Psoas muscle (tissue), 8 donors: Measurements from ENCODE around the gene NAV2. TPM values are rescaled to one million over a fixed set of nuclear protein-coding genes. Genes with fewer than 3 reads are reported as not detected.
A peak's percentile ranks its signal among the peaks of the same experiment; 100 is the strongest.

Source experiments
- ATAC-seq, 4 donors: fragments of 200-7000 bp; cut with Tn5 transposase; one replicate each; pipeline ENCODE4 v1.9.1; 2020; ENCODE audit warnings: moderate library complexity in 3 of 4, mild to moderate bottlenecking in 2 of 4
- DNase-seq, 2 donors: peaks; one replicate each; pipeline ENCODE4 v3.0.0-alpha.2; 2020
- H3K27ac ChIP-seq: fragments of 200-600 bp; one replicate; pipeline ENCODE4 v1.8.0; 2022
- H3K27me3 ChIP-seq, 3 donors: fragments of 200-600 bp in 1 of 3; one replicate each; pipeline versions ENCODE4 v1.6.1 to v1.8.0; 2013 to 2022; ENCODE audit warnings: low read length in 2 of 3, mild to moderate bottlenecking in 2 of 3, moderate library complexity in 1 of 3; ENCODE audit not compliant: insufficient read depth in 3 of 3
- H3K36me3 ChIP-seq, 2 donors: fragments of 200-600 bp in 1 of 2; one replicate each; pipeline versions ENCODE4 v1.6.1 to v1.8.0; 2013 to 2022; ENCODE audit warnings: low read depth in 1 of 2, mild to moderate bottlenecking in 1 of 2, moderate library complexity in 1 of 2; ENCODE audit not compliant: insufficient read depth in 1 of 2
- H3K4me1 ChIP-seq: fragments of 200-600 bp; one replicate; pipeline ENCODE4 v1.8.0; 2022
- H3K4me3 ChIP-seq: fragments of 200-600 bp; one replicate; pipeline ENCODE4 v1.8.0; 2022; ENCODE audit warnings: mild to moderate bottlenecking
- H3K9me3 ChIP-seq: fragments of 200-600 bp; one replicate; pipeline ENCODE4 v1.8.0; 2022
- WGBS, 3 donors: extraction: QIAGEN DNeasy Blood & Tissue Kit; methylation state at CpG; one replicate each; pipeline versions ENCODE4 v1.1.6 to v1.1.7; 2013; 5-methylcytosine and 5-hydroxymethylcytosine counted together
- intact Hi-C, 2 donors: fragments of 100-400 bp; cut with DNase I; formaldehyde crosslinking; loops; one replicate each; pipeline versions ENCODE4 v1.11.0 to v1.14.2; 2022
- polyA plus RNA-seq, 3 donors: library from polyadenylated mRNA; stranded (reverse); fragments of 200-250 nt; gene quantifications; one replicate each; pipeline ENCODE4 v1.2.3, GENCODE V29; 2013
- total RNA-seq, 4 donors: library from RNA; stranded (reverse); fragmentation: NEBNext Ultra II Directional in 2 of 4; extraction: Animal tissue kit (Norgen Biotek cat#: 25700) in 2 of 4; gene quantifications; one replicate each; pipeline versions ENCODE4 v1.2.1 to v1.2.4, GENCODE V29; 2021 to 2023
- TF ChIP-seq, protein P1 (sequence below): fragments of 200-600 bp; IDR thresholded peaks from one replicate; pipeline ENCODE4 v1.8.0; 2022; ENCODE audit warnings: antibody characterized with exemption
- donor health status: healthy with polysubstance abuse.
- donor health status: DM: no; HTN: no; CAD: no; lungs with moderate emphysema.
- donor health status: Bipolar disorder and iron deficiency.
- donor health status: healthy.
- donor health status: DM: yes; HTN: yes; CAD: no.
- donor health status: DM: no; HTN: no; CAD: no.
- donor health status: DM: no; HTN: no; CAD: no.
- donor health status: DM: yes; HTN: yes; CAD: no.

NAV2 gene
- total and polyA plus RNA-seq, 7 donors = 0.68 to 21.8 (median 2.9) TPM

DNA sequence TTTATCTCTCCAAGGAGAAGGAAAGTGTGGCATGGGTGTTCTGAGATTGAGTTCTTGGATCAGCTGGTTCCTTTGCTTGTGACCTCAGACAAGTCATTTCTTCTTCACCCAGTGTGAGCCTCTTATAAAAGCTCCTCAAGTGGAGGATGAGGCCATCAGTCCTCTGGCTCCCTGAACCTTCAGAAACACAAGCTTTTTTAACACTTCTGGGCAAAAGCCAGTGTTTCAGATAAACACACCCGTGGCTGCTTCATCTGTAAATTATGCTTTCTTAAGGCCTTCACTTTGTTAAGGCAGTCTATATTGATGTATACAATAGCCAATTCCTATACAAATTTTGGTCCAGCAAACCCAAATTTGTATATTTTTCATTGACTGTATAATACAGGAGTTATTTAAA is 267.8 kb downstream of the NAV2 start:
- no peak for DNase-seq
- peaks cover 5% of the 10 kb centered on the region for H3K4me1 ChIP-seq
- H3K9me3 ChIP-seq = no peaks in the 10 kb centered on the region
- ATAC-seq = no peak
- H3K27ac ChIP-seq = no peak overlapping the region
- H3K27me3 ChIP-seq = no peaks in the 10 kb centered on the region
- no peaks in the 10 kb centered on the region for H3K36me3 ChIP-seq
- no peak overlapping the region for H3K4me3 ChIP-seq
- TF ChIP-seq, protein P1, sequence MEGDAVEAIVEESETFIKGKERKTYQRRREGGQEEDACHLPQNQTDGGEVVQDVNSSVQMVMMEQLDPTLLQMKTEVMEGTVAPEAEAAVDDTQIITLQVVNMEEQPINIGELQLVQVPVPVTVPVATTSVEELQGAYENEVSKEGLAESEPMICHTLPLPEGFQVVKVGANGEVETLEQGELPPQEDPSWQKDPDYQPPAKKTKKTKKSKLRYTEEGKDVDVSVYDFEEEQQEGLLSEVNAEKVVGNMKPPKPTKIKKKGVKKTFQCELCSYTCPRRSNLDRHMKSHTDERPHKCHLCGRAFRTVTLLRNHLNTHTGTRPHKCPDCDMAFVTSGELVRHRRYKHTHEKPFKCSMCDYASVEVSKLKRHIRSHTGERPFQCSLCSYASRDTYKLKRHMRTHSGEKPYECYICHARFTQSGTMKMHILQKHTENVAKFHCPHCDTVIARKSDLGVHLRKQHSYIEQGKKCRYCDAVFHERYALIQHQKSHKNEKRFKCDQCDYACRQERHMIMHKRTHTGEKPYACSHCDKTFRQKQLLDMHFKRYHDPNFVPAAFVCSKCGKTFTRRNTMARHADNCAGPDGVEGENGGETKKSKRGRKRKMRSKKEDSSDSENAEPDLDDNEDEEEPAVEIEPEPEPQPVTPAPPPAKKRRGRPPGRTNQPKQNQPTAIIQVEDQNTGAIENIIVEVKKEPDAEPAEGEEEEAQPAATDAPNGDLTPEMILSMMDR = no peak
- intact Hi-C loops = no loop called here
- WGBS, 3 donors = 34 to 53% (median 51%) methylated on average over 1 of the region's 1 CpG

GRCh38 chr11:19980957-19981669 is 268.5 kb downstream of the NAV2 start:
- Histone ChIP-seq H3K27me3 (no peaks in the 10 kb centered on the region), H3K36me3 (no peaks in the 10 kb centered on the region), H3K27ac (no peak overlapping the region), H3K4me3 (no peak overlapping the region), H3K9me3 (no peaks in the 10 kb centered on the region), H3K4me1 (peaks cover 5% of the 10 kb centered on the region)
- 54 to 64% (median 58%) methylated on average over 8 of the region's 8 CpGs for WGBS, 3 donors
- DNase-seq (no peak), ATAC-seq (peak in 2 of 4 donors; percentile 40 to 77)
- TF ChIP-seq, protein P1 = no peak
- intact Hi-C loops = no loop called here

DNA sequence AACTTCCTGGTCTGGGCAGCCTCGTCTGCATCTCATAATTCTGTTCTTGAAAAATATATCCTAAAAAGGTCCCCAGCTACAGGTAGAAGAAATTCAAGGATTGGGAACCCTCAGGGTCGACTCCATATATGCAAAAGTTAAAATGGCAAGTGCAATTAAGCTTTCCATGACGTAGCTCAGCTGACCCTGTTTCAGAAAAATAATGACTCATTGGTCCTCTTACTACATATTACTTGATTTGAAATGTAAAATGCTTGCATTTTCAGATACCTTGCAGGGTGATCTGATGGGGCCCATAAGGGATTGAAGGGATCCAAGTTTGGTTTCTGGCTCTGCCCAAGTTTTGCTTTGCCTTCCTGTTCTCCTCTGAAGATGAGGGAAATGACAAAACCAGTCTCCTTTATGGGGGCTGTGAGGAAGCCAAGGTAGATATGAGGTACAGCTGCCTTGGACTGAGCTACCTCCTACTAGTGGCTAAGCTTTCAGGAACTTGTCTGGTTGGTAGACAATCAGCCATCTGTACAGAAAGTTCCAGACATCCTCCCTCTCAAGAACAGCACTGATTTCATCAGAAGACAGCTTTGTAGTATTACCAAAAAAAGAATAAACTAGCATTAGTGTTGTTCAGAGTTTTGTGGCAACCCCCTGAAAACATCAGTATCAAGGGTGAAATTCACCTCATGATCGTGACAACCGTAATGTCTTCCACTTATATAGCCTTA is 270.3 kb downstream of the NAV2 start:
- 85 to 89% (median 88%) methylated on average over 5 of the region's 5 CpGs for WGBS, 3 donors
- no peak for DNase-seq
- TF ChIP-seq, protein P1 = no peak
- H3K4me3 ChIP-seq = no peak overlapping the region
- H3K27me3 ChIP-seq = no peaks in the 10 kb centered on the region
- no peaks in the 10 kb centered on the region for H3K9me3 ChIP-seq
- H3K27ac ChIP-seq = no peak overlapping the region
- H3K36me3 ChIP-seq = no peaks in the 10 kb centered on the region
- intact Hi-C loops = no loop called here
- no peak for ATAC-seq
- H3K4me1 ChIP-seq = peaks cover 14% of the 10 kb centered on the region

- intact Hi-C loops = no loop called here
- DNase-seq (no peak), ATAC-seq (no peak)
- Histone ChIP-seq H3K4me3 (no peak overlapping the region), H3K27me3 (no peaks in the 10 kb centered on the region), H3K27ac (no peak overlapping the region), H3K4me1 (peaks cover 26% of the 10 kb centered on the region), H3K36me3 (no peaks in the 10 kb centered on the region), H3K9me3 (no peaks in the 10 kb centered on the region)
- TF ChIP-seq, protein P1 = no peak
- 94 to 97% (median 95%) methylated on average over 8 of the region's 8 CpGs for WGBS, 3 donors
These were observed 271.6 kb downstream of the NAV2 start for GRCh38 chr11:19984048-19984742.
